TTC549 (cell line): ENCODE measurements around the gene SLC2A11.
"Not testable (repeated sequence)": the region's sequence is repeated elsewhere in the genome, so short reads cannot be mapped to it uniquely, and the experiment has no call there.

Source experiments
- FAIRE-seq: peaks from 2 replicates; lab custom pipeline; 2012; peaks lifted over from hg19 to GRCh38; lab: Jason Lieb, UNC

The SLC2A11 gene

DNA sequence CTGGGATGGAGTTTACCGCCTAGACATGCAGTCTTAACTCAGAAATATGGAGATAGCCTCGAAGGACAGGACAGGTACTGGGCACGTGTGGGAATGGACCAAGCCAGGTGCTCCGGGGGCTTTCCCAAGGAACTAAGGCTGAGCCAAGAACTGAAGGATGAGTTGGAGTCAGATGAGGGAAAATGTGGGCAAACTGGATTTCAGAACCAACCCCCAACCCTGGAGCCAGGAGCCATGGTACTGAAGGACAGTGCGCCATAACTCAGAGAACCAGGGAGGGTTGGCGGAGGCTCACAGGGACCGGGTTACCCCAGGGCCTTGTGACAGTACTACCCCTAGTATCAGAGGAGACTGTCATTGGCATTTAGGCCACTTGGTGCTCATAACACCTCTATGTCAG is 34.1 kb downstream of the SLC2A11 start:
- no peak for FAIRE-seq

- no peak for FAIRE-seq
Measured at GRCh38 chr22:23892130-23892529, 34.5 kb downstream of the SLC2A11 start.

- no peak for FAIRE-seq
Measured at GRCh38 chr22:23892706-23893105, 35.0 kb downstream of the SLC2A11 start.

GRCh38 chr22:23893121-23893944 is 35.7 kb downstream of the SLC2A11 start:
- no peak for FAIRE-seq

- no peak for FAIRE-seq
Measured at GRCh38 chr22:23893945-23894709, 36.5 kb downstream of the SLC2A11 start, which contains the start of gene MIF. Gene MIF, plus strand, starts transcription at chr22:23894383. Its CDS starts 92 bp downstream, at chr22:23894475.

GRCh38 chr22:23894710-23895598 is 37.3 kb downstream of the SLC2A11 start:
- no peak for FAIRE-seq

DNA sequence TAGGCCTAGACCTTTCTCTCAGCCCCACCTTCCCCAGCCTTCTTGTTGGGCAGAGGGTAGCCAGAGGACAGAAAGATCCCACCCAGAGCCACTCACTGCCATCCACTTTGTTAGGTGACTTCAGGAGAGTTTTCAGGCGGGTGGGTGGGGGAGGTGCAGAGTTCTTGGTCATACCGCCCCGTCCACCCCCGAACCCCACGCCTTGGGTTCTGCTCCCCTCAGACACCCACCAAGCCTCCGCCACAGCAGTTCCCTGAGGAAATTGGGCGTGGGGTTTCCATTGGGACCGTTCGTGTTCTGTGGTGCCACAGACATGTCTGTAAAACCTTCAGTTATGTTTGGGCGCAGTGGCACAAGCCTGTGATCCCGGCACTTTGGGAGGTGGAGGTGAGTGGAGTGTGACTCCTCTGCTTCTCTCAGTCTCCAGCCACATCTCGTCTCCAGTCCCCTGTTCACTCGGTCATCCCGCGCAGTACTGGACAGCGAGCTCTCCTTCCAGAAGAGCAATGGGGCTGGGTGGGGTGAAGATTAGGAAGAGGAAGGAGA is 38.0 kb downstream of the SLC2A11 start:
- no peak for FAIRE-seq

GRCh38 chr22:23896166-23896522 is 38.5 kb downstream of the SLC2A11 start:
- no peak for FAIRE-seq

- FAIRE-seq = no peak
Measured at GRCh38 chr22:23896523-23897186, 39.0 kb downstream of the SLC2A11 start.

DNA sequence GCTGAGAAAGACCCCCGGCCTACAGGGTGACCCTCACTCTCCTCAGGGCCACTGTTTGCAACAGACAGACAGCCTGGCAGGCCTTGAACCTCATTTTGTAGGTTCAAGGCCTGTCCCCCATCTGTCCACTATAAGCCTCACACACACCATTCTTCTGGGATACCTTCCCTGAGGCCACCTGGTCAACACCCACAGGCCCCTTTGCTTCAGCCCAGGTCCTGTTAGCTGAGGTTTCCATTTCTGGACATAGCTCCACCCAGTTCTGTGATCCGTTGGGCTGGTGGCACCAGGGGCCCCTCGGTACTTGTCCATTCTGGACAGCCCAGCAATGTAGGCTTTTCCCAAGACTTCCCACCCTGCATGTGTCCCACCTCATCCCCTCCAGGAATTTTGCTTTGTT is 39.6 kb downstream of the SLC2A11 start:
- FAIRE-seq = no peak

DNA sequence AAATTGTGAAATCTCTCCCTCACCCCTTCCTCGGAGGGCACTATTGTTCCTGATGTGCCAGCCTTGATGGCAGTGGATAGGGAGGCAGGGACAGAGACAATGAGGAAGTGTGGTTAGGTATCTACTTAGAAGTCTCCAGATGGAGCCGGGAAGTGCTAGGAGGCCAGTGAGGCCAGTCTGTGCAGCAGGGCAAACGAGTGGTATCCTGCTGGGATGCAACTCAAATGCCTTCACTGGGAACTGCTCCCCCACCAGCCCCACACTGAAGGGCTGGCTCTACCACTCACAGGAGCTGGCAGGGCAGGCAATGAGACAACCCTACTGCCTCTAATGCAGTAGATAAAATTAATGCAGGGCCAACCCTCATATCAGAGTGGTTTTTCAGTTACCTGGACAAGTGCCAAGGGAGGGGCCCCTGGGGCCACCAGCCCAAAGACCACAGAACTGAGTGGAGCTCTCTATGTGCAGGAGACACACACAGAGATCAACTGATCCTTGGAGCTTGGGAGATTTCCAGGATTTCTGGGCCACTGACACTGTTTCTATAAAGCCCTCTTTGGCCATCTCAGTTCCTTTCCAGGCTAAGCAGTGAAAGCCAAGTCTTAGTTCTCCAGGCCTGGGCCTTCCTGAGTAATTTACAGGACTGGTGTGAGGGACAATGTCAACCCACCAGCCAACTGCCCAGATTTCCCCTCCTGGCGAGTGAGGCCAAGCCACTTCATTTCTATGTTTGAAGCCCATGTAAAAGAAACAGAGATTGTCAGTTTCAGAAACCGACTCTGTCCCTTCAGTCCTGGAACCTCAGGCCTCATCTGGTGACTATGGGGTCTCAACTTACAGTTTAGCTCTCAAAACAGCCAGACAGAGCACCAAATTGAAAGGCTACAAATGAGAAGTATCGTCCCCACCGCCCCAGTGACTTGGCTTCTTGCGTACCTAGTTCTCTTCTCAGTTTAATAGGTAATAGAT is 40.6 kb downstream of the SLC2A11 start:
- no peak for FAIRE-seq

DNA sequence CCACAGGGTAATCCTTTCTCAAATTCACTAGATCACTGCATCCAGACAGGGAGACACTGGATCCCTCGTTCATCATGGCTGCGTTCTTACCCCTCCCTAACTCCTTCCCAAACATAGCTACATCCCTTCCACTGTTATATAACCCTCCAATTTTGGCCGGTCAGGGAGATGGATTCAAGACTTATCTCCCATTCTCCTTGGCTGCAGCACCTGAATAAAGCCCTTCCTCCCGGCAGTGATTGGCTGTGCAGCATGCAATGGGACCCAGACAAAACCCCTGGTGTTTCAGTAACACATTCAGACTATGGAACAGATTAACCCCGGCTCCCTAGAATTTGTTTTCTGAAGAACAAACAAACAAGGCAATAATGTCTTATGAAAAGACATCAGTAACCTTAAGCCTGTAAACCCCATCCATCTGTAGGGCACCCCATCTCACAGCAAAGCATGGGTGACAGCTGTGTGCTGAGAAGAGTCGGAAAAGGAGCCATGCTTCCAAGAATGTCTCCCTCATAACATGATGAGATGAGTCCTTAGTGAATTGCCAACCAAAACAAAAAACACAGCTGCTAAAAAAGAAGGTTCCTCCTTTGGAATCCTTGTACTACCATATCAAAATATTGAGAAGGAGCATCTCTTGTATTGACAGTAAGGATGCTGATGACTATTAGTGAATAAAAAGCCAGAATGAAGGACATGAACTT is 41.5 kb downstream of the SLC2A11 start:
- FAIRE-seq = no peak

DNA sequence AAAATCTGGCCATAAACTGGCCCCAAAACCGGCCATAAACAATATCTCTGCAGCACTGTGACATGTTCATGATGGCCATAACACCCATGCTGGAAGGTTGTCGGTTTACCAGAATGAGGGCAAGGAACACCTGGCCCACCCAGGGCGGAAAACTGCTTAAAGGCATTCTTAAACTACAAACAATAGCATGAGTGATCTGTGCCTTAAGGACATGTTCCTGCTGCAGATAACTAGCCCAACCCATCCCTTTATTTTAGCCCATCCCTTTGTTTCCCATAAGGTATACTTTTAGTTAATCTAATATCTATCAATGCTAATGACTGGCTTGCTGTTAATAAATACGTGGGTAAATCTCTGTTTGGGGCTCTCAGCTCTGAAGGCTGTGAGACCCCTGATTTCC is 42.6 kb downstream of the SLC2A11 start:
- not testable (repeated sequence) for FAIRE-seq

DNA sequence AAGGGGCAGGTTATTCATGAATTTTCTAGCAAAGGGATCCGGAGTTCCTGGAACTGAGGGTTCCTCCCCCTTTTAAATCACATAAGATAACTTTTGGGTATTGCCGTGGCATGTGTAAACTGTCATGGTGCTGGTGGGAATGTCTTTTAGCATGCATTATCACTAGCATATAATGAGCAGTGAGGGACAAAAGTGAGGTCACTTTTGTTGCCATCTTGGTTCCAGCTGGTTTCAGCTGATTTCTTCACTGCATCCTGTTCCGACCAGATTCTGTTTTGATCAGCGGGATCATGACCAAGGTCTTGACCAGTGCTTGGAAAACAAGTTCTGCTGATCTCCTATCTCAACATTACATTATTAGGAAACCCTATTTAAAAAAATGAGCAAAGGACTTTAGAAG is 43.9 kb downstream of the SLC2A11 start:
- FAIRE-seq = no peak

GRCh38 chr22:23903328-23903971 is 45.8 kb downstream of the SLC2A11 start:
- FAIRE-seq = no peak

DNA sequence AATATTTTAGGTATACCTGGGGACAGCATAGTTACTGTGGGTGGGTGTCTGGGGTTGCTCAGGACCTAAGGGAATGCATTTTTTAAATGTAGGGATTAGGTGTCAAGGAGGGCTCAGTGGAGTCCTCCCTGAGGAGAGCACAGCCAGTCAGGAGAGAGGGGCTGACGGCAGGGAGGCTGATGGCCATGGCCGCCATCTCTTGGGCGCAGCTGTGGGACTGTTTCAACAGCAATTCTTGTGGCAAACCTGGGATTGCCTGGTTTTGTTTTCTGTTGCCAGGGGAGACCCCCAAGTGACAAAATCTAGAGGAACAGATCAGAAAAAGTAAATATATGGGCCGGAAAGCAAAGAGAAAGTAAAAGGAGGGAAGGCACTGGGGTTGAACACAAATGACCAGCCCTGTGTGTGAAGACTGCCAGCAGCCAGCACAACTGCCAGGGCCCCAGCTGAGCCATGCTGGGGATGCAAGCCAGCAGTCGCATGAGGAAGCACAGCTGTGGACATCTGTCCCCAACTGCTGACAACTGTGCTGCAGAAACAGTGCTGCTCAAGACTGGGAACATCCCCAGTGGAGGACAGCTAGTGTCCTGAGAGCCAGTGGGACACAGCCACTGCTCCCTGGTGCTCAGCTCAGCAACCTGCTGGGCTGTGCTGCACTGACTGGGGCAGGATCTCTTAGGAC is 47.0 kb downstream of the SLC2A11 start:
- FAIRE-seq = no peak

- FAIRE-seq = no peak
Measured at GRCh38 chr22:23906641-23907040, 49.0 kb downstream of the SLC2A11 start.

GRCh38 chr22:23907423-23907822 is 49.7 kb downstream of the SLC2A11 start:
- FAIRE-seq = not testable (repeated sequence)
